Common myeloid progenitor, CD34-positive (primary cell): ENCODE data around the gene UBQLN4.

ENCODE experiments used
- CTCF ChIA-PET: fragments of 350-600 bp; sonication (Branson Sonifier 250); formaldehyde crosslinking; loops from one replicate; lab custom pipeline; 2021; ENCODE audit warnings: antibody characterized with exemption; lab: Charles Lee
- POLR2A ChIA-PET: fragments of 350-600 bp; sonication (Branson Sonifier 250); formaldehyde crosslinking; loops from one replicate; lab custom pipeline; 2021; ENCODE audit warnings: antibody characterized with exemption; lab: Charles Lee
- DNase-seq, 3 donors: peaks; one replicate each; pipeline versions ENCODE4 v3.0.0 to v3.0.0-alpha.2; 2013
- H3K27ac ChIP-seq, 2 experiments: 1 replicate in 1 of 2; 2 replicates in 1 of 2; pipeline ENCODE4 v1.7.0; 2013; ENCODE audit warnings: inconsistent platforms in 2 of 2, low read length in 2 of 2, mild to moderate bottlenecking in 2 of 2, low read depth in 1 of 2, moderate library complexity in 1 of 2; ENCODE audit not compliant: severe bottlenecking in 2 of 2, insufficient read depth in 1 of 2, poor library complexity in 1 of 2
- H3K27me3 ChIP-seq, 5 experiments: replicated peaks in 2 of 5; 1 replicate in 3 of 5; 2 replicates in 2 of 5; pipeline versions ENCODE4 v1.6.1 to v1.7.0; 2013; ENCODE audit warnings: low read length in 4 of 5, mild to moderate bottlenecking in 2 of 5, moderate library complexity in 2 of 5, inconsistent platforms in 1 of 5; ENCODE audit not compliant: insufficient read depth in 5 of 5, control insufficient read depth in 4 of 5
- H3K36me3 ChIP-seq, 4 experiments: 1 replicate in 2 of 4; 2 replicates in 2 of 4; pipeline versions ENCODE4 v1.6.1 to v1.7.0; 2013; ENCODE audit warnings: low read length in 3 of 4, control low read depth in 1 of 4, mild to moderate bottlenecking in 1 of 4; ENCODE audit not compliant: control insufficient read depth in 4 of 4, insufficient read depth in 4 of 4
- H3K4me1 ChIP-seq, 4 experiments: 1 replicate in 3 of 4; 2 replicates in 1 of 4; pipeline versions ENCODE4 v1.6.1 to v1.7.1; 2013; ENCODE audit warnings: low read length in 3 of 4, mild to moderate bottlenecking in 3 of 4, control low read depth in 1 of 4, inconsistent platforms in 1 of 4, moderate library complexity in 1 of 4; ENCODE audit not compliant: control insufficient read depth in 4 of 4, insufficient read depth in 4 of 4; ENCODE audit errors: control extremely low read depth in 1 of 4
- H3K4me3 ChIP-seq, 7 experiments: 1 replicate in 4 of 7; 2 replicates in 3 of 7; pipeline versions ENCODE4 v1.5.1 to v1.7.0; 2013; ENCODE audit warnings: mild to moderate bottlenecking in 7 of 7, low read length in 6 of 7, moderate library complexity in 6 of 7, inconsistent platforms in 2 of 7, low read depth in 2 of 7, control low read depth in 1 of 7; ENCODE audit not compliant: insufficient read depth in 4 of 7, control insufficient read depth in 1 of 7; ENCODE audit errors: extremely low read depth in 1 of 7
- H3K9me3 ChIP-seq, 5 experiments: 1 replicate in 4 of 5; 2 replicates in 1 of 5; pipeline versions ENCODE4 v1.6.1 to v1.7.1; 2013; ENCODE audit warnings: low read length in 4 of 5, mild to moderate bottlenecking in 2 of 5, inconsistent platforms in 1 of 5, low read depth in 1 of 5, moderate library complexity in 1 of 5; ENCODE audit not compliant: control insufficient read depth in 4 of 5, insufficient read depth in 2 of 5; ENCODE audit errors: control extremely low read depth in 1 of 5
- WGBS: methylation state at CpG from one replicate; pipeline ENCODE4 v1.1.5; 2013; ENCODE audit not compliant: insufficient coverage; 5-methylcytosine and 5-hydroxymethylcytosine counted together

UBQLN4 gene

GRCh38 chr1:156098784-156099183, 45.2 kb upstream of the UBQLN4 start:
- Histone ChIP-seq H3K27ac (no peak overlapping the region), H3K4me1 (peaks cover 0 to 46% (median 40%) of the 10 kb centered on the region in 4 experiments), H3K9me3 (no peaks in the 10 kb centered on the region), H3K36me3 (no peaks in the 10 kb centered on the region), H3K27me3 (peaks cover 0 to 17% (median 10%) of the 10 kb centered on the region in 5 experiments), H3K4me3 (no peak overlapping the region)
- ChIA-PET POLR2A (interaction anchor here (1.1 to 3.0 kb wide), 4 partner anchors 15 to 31 kb away, joined by 3 to 18 read pairs (median 9); partner anchors contain the start of gene LMNA), CTCF (interaction anchor here (1.4 to 29.6 kb wide), 3 partner anchors 7 to 29 kb away, joined by 8 to 1191 read pairs (median 107); partner anchors contain the start of gene LMNA)
- DNase-seq = no peak
- WGBS = 93% methylated on average over 2 of the region's 2 CpGs

- no peak overlapping the region for H3K27ac ChIP-seq
- peak in 1 of 3 donors; percentile 38 for DNase-seq
- peaks cover 0 to 17% (median 10%) of the 10 kb centered on the region in 5 experiments for H3K27me3 ChIP-seq
- no peaks in the 10 kb centered on the region for H3K9me3 ChIP-seq
- peak overlapping the region in 1 of 7 experiments; percentile 6 for H3K4me3 ChIP-seq
- peaks cover 0 to 35% (median 28%) of the 10 kb centered on the region in 4 experiments for H3K4me1 ChIP-seq
- CTCF ChIA-PET = interaction anchor here (0.7 to 29.6 kb wide), 11 partner anchors 8 to 225 kb away, joined by 3 to 1191 read pairs (median 4); partner anchors contain the start of genes LMNA, MEX3A, PMF1 and RAB25
- no peaks in the 10 kb centered on the region for H3K36me3 ChIP-seq
- POLR2A ChIA-PET = interaction anchor here (0.8 to 3.0 kb wide), 11 partner anchors 8 to 96 kb away, joined by 3 to 18 read pairs (median 5); partner anchors contain the start of gene LMNA
- 66% methylated on average over 4 of the region's 9 CpGs for WGBS
These were observed 44.0 kb upstream of the UBQLN4 start for GRCh38 chr1:156097499-156098178.

GRCh38 chr1:156096640-156097391, 43.2 kb upstream of the UBQLN4 start:
- peak overlapping the region in 2 of 7 experiments; percentile 6 to 16 for H3K4me3 ChIP-seq
- DNase-seq = peak; percentile 98 to 99 (median 99)

GRCh38 chr1:156095906-156096508, 42.4 kb upstream of the UBQLN4 start:
- Histone ChIP-seq H3K4me3 (no peak overlapping the region), H3K27me3 (peaks cover 0 to 14% (median 10%) of the 10 kb centered on the region in 5 experiments), H3K27ac (no peak overlapping the region), H3K4me1 (peaks cover 0 to 29% (median 25%) of the 10 kb centered on the region in 4 experiments), H3K36me3 (no peaks in the 10 kb centered on the region), H3K9me3 (no peaks in the 10 kb centered on the region)
- POLR2A ChIA-PET = interaction anchor here (0.9 to 3.0 kb wide), 6 partner anchors 11 to 41 kb away, joined by 3 to 18 read pairs (median 8); no protein-coding TSS in a partner anchor
- 86% methylated on average over 2 of the region's 3 CpGs for WGBS
- CTCF ChIA-PET = interaction anchor here (0.5 to 29.6 kb wide), 12 partner anchors 10 to 238 kb away, joined by 3 to 1191 read pairs (median 4); partner anchors contain the start of genes LMNA, MEX3A and RAB25
- DNase-seq = no peak

More at GRCh38 chr1:156096640-156097391, 43.2 kb upstream of the UBQLN4 start:
- peak overlapping the region in 1 of 2 experiments; percentile 52 for H3K27ac ChIP-seq
- 1% methylated on average over 11 of the region's 14 CpGs for WGBS
- no peaks in the 10 kb centered on the region for H3K9me3 ChIP-seq
- H3K4me1 ChIP-seq = peaks cover 0 to 29% (median 25%) of the 10 kb centered on the region in 4 experiments
- H3K36me3 ChIP-seq = no peaks in the 10 kb centered on the region
- ChIA-PET POLR2A (interaction anchor here (0.8 to 3.0 kb wide), 11 partner anchors 9 to 97 kb away, joined by 3 to 18 read pairs (median 5); partner anchors contain the start of gene LMNA), CTCF (interaction anchor here (0.7 to 29.6 kb wide), 16 partner anchors 9 to 237 kb away, joined by 3 to 1191 read pairs (median 3); partner anchors contain the start of genes LMNA, MEX3A, PMF1 and RAB25)
- H3K27me3 ChIP-seq = peaks cover 0 to 16% (median 10%) of the 10 kb centered on the region in 5 experiments

GRCh38 chr1:156091610-156092009, 38.0 kb upstream of the UBQLN4 start:
- no peak overlapping the region for H3K27ac ChIP-seq
- ChIA-PET CTCF (interaction anchor here (0.6 to 29.6 kb wide), 7 partner anchors 13 to 228 kb away, joined by 3 to 1191 read pairs (median 5); partner anchors contain the start of gene LMNA), POLR2A (no interaction called here)
- WGBS = 96% methylated on average over 2 of the region's 2 CpGs
- H3K4me1 ChIP-seq = peaks cover 0 to 22% (median 18%) of the 10 kb centered on the region in 4 experiments
- peaks cover 0 to 5% (median 0%) of the 10 kb centered on the region in 5 experiments for H3K27me3 ChIP-seq
- no peak overlapping the region for H3K4me3 ChIP-seq
- no peaks in the 10 kb centered on the region for H3K36me3 ChIP-seq
- H3K9me3 ChIP-seq = no peaks in the 10 kb centered on the region
- DNase-seq = no peak

- WGBS = 47% methylated on average over 13 of the region's 14 CpGs
- peaks cover 0 to 5% (median 0%) of the 10 kb centered on the region in 5 experiments for H3K27me3 ChIP-seq
- CTCF ChIA-PET = interaction anchor here (0.7 to 29.6 kb wide), 12 partner anchors 8 to 228 kb away, joined by 3 to 1191 read pairs (median 6); partner anchors contain the start of gene LMNA
- POLR2A ChIA-PET = no interaction called here
- no peak overlapping the region for H3K4me3 ChIP-seq
- peak; percentile 79 to 88 (median 81) for DNase-seq
- no peaks in the 10 kb centered on the region for H3K36me3 ChIP-seq
- no peaks in the 10 kb centered on the region for H3K9me3 ChIP-seq
- peaks cover 0 to 17% (median 11%) of the 10 kb centered on the region in 4 experiments for H3K4me1 ChIP-seq
- no peak overlapping the region for H3K27ac ChIP-seq
These were observed 37.2 kb upstream of the UBQLN4 start for GRCh38 chr1:156090840-156091188.
